ENCODE data around the gene CYP4A22.

GRCh38 chr1:47161298-47162040 is 24.2 kb downstream of the CYP4A22 start:
- no peak for TF ChIP-seq CTCF (IDR thresholded peaks at IDR 0.05)
- TF ChIP-seq REST (IDR thresholded peaks at IDR 0.05; ENCODE audit: insufficient read depth in 1 of 2, low read depth in 2 of 2, low read length in 1 of 2): no peak
- no peak for TF ChIP-seq SIN3A (IDR thresholded peaks at IDR 0.05; ENCODE audit: borderline replicate concordance, insufficient read depth, low read depth, low read length)

Measured in Panc1 (cell line).